HUDEP-2 (cell line): ENCODE measurements around the gene IFT43.

Experiments
- DNase-seq, 76 experiments: peaks; one replicate each; lab custom pipeline; 2025; ENCODE audit not compliant: unreplicated experiment in 76 of 76; lab: John Stamatoyannopoulos, UW

The IFT43 gene

GRCh38 chr14:76067536-76067935, 82.0 kb downstream of the IFT43 start:
- no peak for DNase-seq

GRCh38 chr14:76073717-76074116, 88.2 kb downstream of the IFT43 start:
- no peak for DNase-seq

GRCh38 chr14:76077340-76077739, 91.8 kb downstream of the IFT43 start:
- no peak for DNase-seq

GRCh38 chr14:76078501-76078900, 92.9 kb downstream of the IFT43 start:
- no peak for DNase-seq

GRCh38 chr14:76080025-76080424, 94.5 kb downstream of the IFT43 start:
- no peak for DNase-seq

GRCh38 chr14:76080471-76080870, 94.9 kb downstream of the IFT43 start:
- DNase-seq = no peak

GRCh38 chr14:76081642-76082041, 96.1 kb downstream of the IFT43 start:
- DNase-seq = no peak

GRCh38 chr14:76083796-76084765, 98.5 kb downstream of the IFT43 start:
- no peak for DNase-seq

GRCh38 chr14:76085358-76085757, 99.8 kb downstream of the IFT43 start:
- no peak for DNase-seq

- no peak for DNase-seq
These were observed 101.1 kb downstream of the IFT43 start for GRCh38 chr14:76086636-76087035.

- DNase-seq = no peak
These were observed 102.8 kb downstream of the IFT43 start for GRCh38 chr14:76088326-76088725.

GRCh38 chr14:76088771-76089571, 103.4 kb downstream of the IFT43 start:
- DNase-seq = no peak

- DNase-seq = no peak
These were observed 104.0 kb downstream of the IFT43 start for GRCh38 chr14:76089575-76089974.

GRCh38 chr14:76090616-76091391, 105.2 kb downstream of the IFT43 start:
- peak in 2 of 76 experiments; percentile 7 to 8 for DNase-seq

- DNase-seq = no peak
These were observed 107.5 kb downstream of the IFT43 start for GRCh38 chr14:76093077-76093476.

GRCh38 chr14:76096257-76096656, 110.7 kb downstream of the IFT43 start:
- no peak for DNase-seq

- DNase-seq = no peak
These were observed 112.0 kb downstream of the IFT43 start for GRCh38 chr14:76097547-76097946.

- DNase-seq = no peak
These were observed 112.5 kb downstream of the IFT43 start for GRCh38 chr14:76098047-76098446.

- DNase-seq = no peak
These were observed 113.5 kb downstream of the IFT43 start for GRCh38 chr14:76098916-76099675.

GRCh38 chr14:76100236-76100635, 114.7 kb downstream of the IFT43 start:
- no peak for DNase-seq
